ENCODE results near the gene RGS13.
"Not testable (repeated sequence)": the region's sequence is repeated elsewhere in the genome, so short reads cannot be mapped to it uniquely, and the experiment has no call there.

Gene RGS13

GRCh38 chr1:192683081-192683480, 47.1 kb downstream of the RGS13 start:
- not testable (repeated sequence) for DNase-seq

- no peak for DNase-seq
Observed at GRCh38 chr1:192689459-192689858, 53.5 kb downstream of the RGS13 start.

- no peak for DNase-seq
Observed at GRCh38 chr1:192691041-192691440, 55.1 kb downstream of the RGS13 start.

GRCh38 chr1:192696082-192696481, 60.1 kb downstream of the RGS13 start:
- no peak for DNase-seq

- DNase-seq: no peak
Observed at GRCh38 chr1:192697771-192698170, 61.8 kb downstream of the RGS13 start.

GRCh38 chr1:192698731-192699130, 62.8 kb downstream of the RGS13 start:
- DNase-seq: no peak

- DNase-seq: no peak
Observed at GRCh38 chr1:192700834-192701271, 64.9 kb downstream of the RGS13 start.

GRCh38 chr1:192702212-192702902, 66.4 kb downstream of the RGS13 start:
- DNase-seq: no peak

GRCh38 chr1:192703283-192704206, 67.6 kb downstream of the RGS13 start:
- DNase-seq: no peak

GRCh38 chr1:192705510-192705909, 69.6 kb downstream of the RGS13 start:
- no peak for DNase-seq

GRCh38 chr1:192706936-192707335, 71.0 kb downstream of the RGS13 start:
- no peak for DNase-seq

GRCh38 chr1:192707978-192708547, 72.1 kb downstream of the RGS13 start:
- DNase-seq: no peak

- no peak for DNase-seq
Observed at GRCh38 chr1:192709544-192709943, 73.6 kb downstream of the RGS13 start.
